SJSA1 (cell line): ENCODE measurements around the gene RERE. TPM values are rescaled to one million over a fixed set of nuclear protein-coding genes. Genes with fewer than 3 reads are reported as not detected.

Experiments used
- DNase-seq, 2 experiments: peaks; one replicate each; pipeline ENCODE4 v3.0.0-alpha.2; 2015 to 2020; ENCODE audit warnings: low spot score in 2 of 2, low read depth in 1 of 2
- H3K27ac ChIP-seq: fragments of 250-450 bp; sonication (Bioruptor Pico); 2 replicates; pipeline ENCODE4 v1.5.1; 2020; ENCODE audit warnings: mild to moderate bottlenecking, moderate library complexity
- H3K27me3 ChIP-seq: fragments of 250-450 bp; sonication (Bioruptor Pico); replicated peaks from 2 replicates; pipeline ENCODE4 v1.5.1; 2020; ENCODE audit warnings: mild to moderate bottlenecking, moderate library complexity
- H3K36me3 ChIP-seq: fragments of 250-450 bp; sonication (Bioruptor Pico); 2 replicates; pipeline ENCODE4 v1.5.1; 2020; ENCODE audit warnings: mild to moderate bottlenecking
- H3K4me1 ChIP-seq: fragments of 250-450 bp; sonication (Bioruptor Pico); replicated peaks from 2 replicates; pipeline ENCODE4 v1.6.1; 2021; ENCODE audit warnings: mild to moderate bottlenecking
- H3K4me3 ChIP-seq: fragments of 250-450 bp; sonication (Bioruptor Pico); 2 replicates; pipeline ENCODE4 v1.5.1; 2020; ENCODE audit warnings: mild to moderate bottlenecking
- H3K9me3 ChIP-seq: fragments of 250-450 bp; sonication (Bioruptor Pico); replicated peaks from 2 replicates; pipeline ENCODE4 v1.5.1; 2020; ENCODE audit warnings: mild to moderate bottlenecking
- total RNA-seq: library from RNA; depleted of rRNA; stranded (reverse); fragments of >200 nt; shearing (Covaris generic); gene quantifications from 2 replicates; pipeline ENCODE4 v1.2.3, GENCODE V29; 2014; rRNA removed

RERE gene
- total RNA-seq, 1 experiment from 2014 or later: 15.7 TPM

DNA sequence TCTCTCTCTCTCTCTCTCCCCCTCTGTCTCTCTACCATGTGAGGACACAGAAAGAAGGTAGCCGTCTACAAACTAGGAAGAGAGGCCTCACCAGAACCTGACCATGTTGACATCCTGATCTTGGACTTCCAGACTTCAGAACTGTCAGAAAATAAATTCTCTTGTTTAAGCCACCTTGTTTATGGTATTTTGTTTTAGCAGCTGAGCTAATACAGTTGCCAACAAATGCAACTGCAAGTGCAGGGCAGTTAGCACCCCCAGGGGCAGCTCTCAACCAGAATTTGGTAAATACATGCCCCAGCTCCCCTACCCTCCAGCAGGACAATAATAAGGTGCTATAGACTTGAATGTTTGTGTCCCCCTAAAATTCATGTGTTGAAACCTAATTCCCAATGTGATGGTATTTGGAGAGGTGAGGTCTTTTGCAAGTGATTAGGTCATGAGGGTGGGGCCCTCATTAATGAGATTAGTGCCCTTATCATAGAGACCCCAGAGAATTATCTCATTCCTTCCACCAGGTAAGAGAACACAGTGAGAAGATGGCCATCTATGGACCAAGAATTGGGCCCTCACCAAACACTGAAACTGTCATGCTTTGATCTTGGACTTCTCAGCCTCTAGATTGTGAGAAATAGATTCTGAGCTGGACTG is 506.2 kb downstream of the RERE start:
- Histone ChIP-seq H3K4me1 (no peaks in the 10 kb centered on the region), H3K27ac (no peak overlapping the region), H3K27me3 (no peaks in the 10 kb centered on the region), H3K9me3 (0 out of 2 replicates have a peak, but pooled peaks cover 5% of the 10 kb centered on the region), H3K36me3 (no peaks in the 10 kb centered on the region), H3K4me3 (no peak overlapping the region)
- no peak for DNase-seq

DNA sequence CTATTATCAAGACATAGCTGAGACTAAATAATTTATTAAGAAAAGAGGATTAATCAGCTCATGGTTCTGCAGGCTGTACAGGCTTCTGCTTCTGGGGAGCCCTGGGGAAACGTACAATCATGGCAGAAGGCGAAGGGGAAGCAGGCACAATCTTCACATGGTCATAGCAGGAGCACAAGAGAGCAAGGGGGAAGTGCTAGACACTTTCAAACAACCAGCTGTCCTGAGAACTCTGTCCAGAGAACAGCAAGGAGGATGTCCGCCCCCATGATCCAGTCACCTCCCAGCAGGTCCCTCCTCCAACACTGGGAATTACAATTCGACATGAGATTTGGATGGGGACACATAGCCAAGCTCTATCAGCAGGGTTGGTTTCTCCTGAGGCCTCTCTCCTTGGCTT is 509.8 kb downstream of the RERE start:
- Histone ChIP-seq H3K36me3 (no peaks in the 10 kb centered on the region), H3K27me3 (no peaks in the 10 kb centered on the region), H3K4me3 (no peak overlapping the region), H3K9me3 (0 out of 2 replicates have a peak, but pooled peaks cover 5% of the 10 kb centered on the region), H3K4me1 (peaks cover 4% of the 10 kb centered on the region; the same call in 1 of the 2 replicates), H3K27ac (no peak overlapping the region)
- DNase-seq: no peak

DNA sequence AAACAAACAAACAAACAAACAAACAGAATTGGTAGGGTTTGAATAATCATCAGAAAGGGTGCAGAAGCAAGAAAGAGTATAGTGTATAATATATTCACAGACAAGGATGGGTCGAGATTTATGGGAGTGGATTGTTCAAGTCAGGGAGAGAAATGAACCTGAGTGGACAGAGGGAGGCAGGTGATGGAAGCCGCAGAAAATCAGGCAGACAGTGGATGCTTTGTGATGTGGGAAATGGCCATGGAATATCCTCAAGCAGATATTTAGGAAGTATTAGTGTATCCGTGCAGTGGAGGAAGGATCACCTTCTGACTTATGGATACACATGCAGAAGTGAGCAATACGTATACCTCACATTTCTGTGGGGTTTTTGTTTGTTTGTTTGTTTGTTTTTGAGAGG is 513.6 kb downstream of the RERE start:
- no peak for DNase-seq
- Histone ChIP-seq H3K4me3 (no peak overlapping the region), H3K27me3 (no peaks in the 10 kb centered on the region), H3K4me1 (peaks cover 4% of the 10 kb centered on the region; the same call in 1 of the 2 replicates), H3K27ac (no peak overlapping the region), H3K36me3 (no peaks in the 10 kb centered on the region), H3K9me3 (no peaks in the 10 kb centered on the region)

DNA sequence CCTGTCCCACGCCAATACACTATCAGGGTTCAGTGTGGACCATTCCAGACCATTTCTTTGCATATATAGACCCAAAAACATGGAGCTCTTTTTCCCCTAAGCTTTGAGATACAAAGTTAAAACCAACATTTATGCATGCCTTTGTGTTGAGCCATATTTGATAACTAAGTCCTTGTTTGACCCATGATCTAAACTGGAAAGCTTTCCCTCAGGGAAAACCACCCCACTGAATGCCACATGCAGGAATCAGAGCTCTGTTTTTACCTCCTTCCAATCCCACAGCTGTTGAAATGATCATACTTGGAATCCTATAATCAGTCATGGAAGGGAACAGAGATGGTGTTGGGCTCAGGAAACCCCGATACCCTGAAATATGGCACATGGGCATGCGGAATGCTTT is 514.3 kb downstream of the RERE start:
- no peaks in the 10 kb centered on the region for H3K27me3 ChIP-seq
- H3K4me3 ChIP-seq: no peak overlapping the region
- H3K4me1 ChIP-seq: peaks cover 4% of the 10 kb centered on the region; the same call in 1 of the 2 replicates
- no peaks in the 10 kb centered on the region for H3K36me3 ChIP-seq
- no peak overlapping the region for H3K27ac ChIP-seq
- no peak for DNase-seq
- H3K9me3 ChIP-seq: no peaks in the 10 kb centered on the region

Other genes with a start within 250 kb of the RERE start
- gene ENO1, start 61.0 kb upstream of the RERE start, total RNA-seq: 2,197 and 2,590 TPM in 2 replicates
- gene CA6, start 128.2 kb upstream of the RERE start, total RNA-seq: not detected in 2 replicates
- gene SLC2A7, start 208.8 kb upstream of the RERE start, total RNA-seq: not detected in 2 replicates